SJCRH30 (cell line): Measurements from ENCODE around the gene PMAIP1. TPM values are rescaled to one million over a fixed set of nuclear protein-coding genes. Genes with fewer than 3 reads are reported as not detected.
"Not testable (repeated sequence)": the region's sequence is repeated elsewhere in the genome, so short reads cannot be mapped to it uniquely, and the experiment has no call there.

ENCODE experiments used
- DNase-seq, 2 experiments: peaks; one replicate each; pipeline ENCODE4 v3.0.0-alpha.2; 2015 to 2020
- H3K27ac ChIP-seq: fragments of 250-450 bp; sonication (Bioruptor Pico); 2 replicates; pipeline ENCODE4 v1.5.1; 2020; ENCODE audit warnings: mild to moderate bottlenecking, moderate library complexity
- H3K27me3 ChIP-seq: fragments of 250-450 bp; sonication (Bioruptor Pico); 2 replicates; pipeline ENCODE4 v1.5.1; 2020; ENCODE audit warnings: mild to moderate bottlenecking, moderate library complexity
- H3K36me3 ChIP-seq: fragments of 250-450 bp; sonication (Bioruptor Pico); 2 replicates; pipeline ENCODE4 v1.5.1; 2020; ENCODE audit warnings: mild to moderate bottlenecking, moderate library complexity
- H3K4me1 ChIP-seq: fragments of 250-450 bp; sonication (Bioruptor Pico); 2 replicates; pipeline ENCODE4 v1.5.1; 2020; ENCODE audit warnings: mild to moderate bottlenecking, moderate library complexity
- H3K4me3 ChIP-seq: fragments of 250-450 bp; sonication (Bioruptor Pico); 2 replicates; pipeline ENCODE4 v1.5.1; 2020; ENCODE audit warnings: mild to moderate bottlenecking, moderate library complexity
- H3K9me3 ChIP-seq: fragments of 250-450 bp; sonication (Bioruptor Pico); replicated peaks from 2 replicates; pipeline ENCODE4 v1.5.1; 2020; ENCODE audit warnings: mild to moderate bottlenecking, moderate library complexity
- total RNA-seq: library from RNA; depleted of rRNA; stranded (reverse); fragments of >200 nt; shearing (Covaris generic); gene quantifications from 2 replicates; pipeline ENCODE4 v1.2.3, GENCODE V29; 2014; rRNA removed

Gene PMAIP1
- total RNA-seq, result 10.6 and 15.7 TPM in 2 replicates

- H3K4me3 ChIP-seq, result peak within 1 kb of the TSS; percentile 71
- DNase-seq, result peak; percentile 89 to 92
- peaks cover 5% of the 10 kb centered on the region for H3K4me1 ChIP-seq
- H3K36me3 ChIP-seq, result no peaks in the 10 kb centered on the region; the same call in 1 of the 2 replicates
- H3K27me3 ChIP-seq, result no peaks in the 10 kb centered on the region
- peak within 1 kb of the TSS; percentile 88 for H3K27ac ChIP-seq
- H3K9me3 ChIP-seq, result no peaks in the 10 kb centered on the region
Measured at GRCh38 chr18:59899298-59900221, at the start of gene PMAIP1. Gene PMAIP1 (plus strand): TSS chr18:59899996. CDS start chr18:59900178, 182 bp downstream.

- DNase-seq, result no peak
- Histone ChIP-seq H3K9me3 (no peaks in the 10 kb centered on the region), H3K27me3 (no peaks in the 10 kb centered on the region), H3K4me3 (no peak overlapping the region), H3K4me1 (no peaks in the 10 kb centered on the region), H3K36me3 (no peaks in the 10 kb centered on the region), H3K27ac (no peak overlapping the region)
Measured at GRCh38 chr18:59851784-59852399, 47.9 kb upstream of the PMAIP1 start.

- Histone ChIP-seq H3K9me3 (no peaks in the 10 kb centered on the region), H3K4me3 (no peak overlapping the region), H3K27me3 (no peaks in the 10 kb centered on the region), H3K4me1 (no peaks in the 10 kb centered on the region), H3K27ac (no peak overlapping the region), H3K36me3 (no peaks in the 10 kb centered on the region)
- DNase-seq, result no peak
Measured at GRCh38 chr18:59852548-59852947, 47.2 kb upstream of the PMAIP1 start.

GRCh38 chr18:59853380-59853779 lies 46.4 kb upstream of the PMAIP1 start:
- Histone ChIP-seq H3K4me3 (no peak overlapping the region), H3K9me3 (no peaks in the 10 kb centered on the region), H3K36me3 (no peaks in the 10 kb centered on the region), H3K4me1 (no peaks in the 10 kb centered on the region), H3K27me3 (no peaks in the 10 kb centered on the region), H3K27ac (no peak overlapping the region)
- DNase-seq, result no peak

GRCh38 chr18:59853988-59854387 lies 45.8 kb upstream of the PMAIP1 start:
- H3K27me3 ChIP-seq, H3K9me3 ChIP-seq, DNase-seq, H3K4me3 ChIP-seq, H3K27ac ChIP-seq, H3K36me3 ChIP-seq, H3K4me1 ChIP-seq: not testable (repeated sequence)

GRCh38 chr18:59861009-59861408 lies 38.8 kb upstream of the PMAIP1 start:
- peak in 1 of 2 experiments; percentile 6 for DNase-seq
- H3K27ac ChIP-seq, result no peak overlapping the region

GRCh38 chr18:59861963-59862819 lies 37.6 kb upstream of the PMAIP1 start:
- Histone ChIP-seq H3K9me3 (no peaks in the 10 kb centered on the region), H3K27me3 (no peaks in the 10 kb centered on the region), H3K4me3 (no peak overlapping the region), H3K36me3 (no peaks in the 10 kb centered on the region), H3K27ac (no peak overlapping the region), H3K4me1 (no peaks in the 10 kb centered on the region)
- peak in 1 of 2 experiments; percentile 16 for DNase-seq

More at GRCh38 chr18:59861009-59861408, 38.8 kb upstream of the PMAIP1 start:
- H3K27me3 ChIP-seq, result no peaks in the 10 kb centered on the region
- H3K36me3 ChIP-seq, result no peaks in the 10 kb centered on the region
- no peak overlapping the region for H3K4me3 ChIP-seq
- H3K4me1 ChIP-seq, result no peaks in the 10 kb centered on the region
- H3K9me3 ChIP-seq, result no peaks in the 10 kb centered on the region

- Histone ChIP-seq H3K36me3 (no peaks in the 10 kb centered on the region), H3K4me3 (no peak overlapping the region), H3K27ac (no peak overlapping the region), H3K4me1 (no peaks in the 10 kb centered on the region), H3K9me3 (no peaks in the 10 kb centered on the region), H3K27me3 (no peaks in the 10 kb centered on the region)
- no peak for DNase-seq
Measured at GRCh38 chr18:59865241-59865986, 34.4 kb upstream of the PMAIP1 start.

- Histone ChIP-seq H3K36me3 (no peaks in the 10 kb centered on the region), H3K27ac (no peak overlapping the region), H3K27me3 (no peaks in the 10 kb centered on the region), H3K9me3 (no peaks in the 10 kb centered on the region), H3K4me1 (no peaks in the 10 kb centered on the region), H3K4me3 (no peak overlapping the region)
- no peak for DNase-seq
Measured at GRCh38 chr18:59866551-59867269, 33.1 kb upstream of the PMAIP1 start.

- H3K9me3 ChIP-seq, result no peaks in the 10 kb centered on the region
- H3K27ac ChIP-seq, result no peak overlapping the region
Measured at GRCh38 chr18:59867337-59868104, 32.3 kb upstream of the PMAIP1 start.

GRCh38 chr18:59870623-59871130 lies 29.1 kb upstream of the PMAIP1 start:
- H3K4me3 ChIP-seq, result no peak overlapping the region
- no peaks in the 10 kb centered on the region for H3K27me3 ChIP-seq
- H3K9me3 ChIP-seq, result no peaks in the 10 kb centered on the region
- H3K36me3 ChIP-seq, result no peaks in the 10 kb centered on the region
- no peak overlapping the region for H3K27ac ChIP-seq
- DNase-seq, result no peak
- H3K4me1 ChIP-seq, result no peaks in the 10 kb centered on the region

More at GRCh38 chr18:59867337-59868104, 32.3 kb upstream of the PMAIP1 start:
- H3K4me3 ChIP-seq, result no peak overlapping the region
- DNase-seq, result no peak
- no peaks in the 10 kb centered on the region for H3K36me3 ChIP-seq
- H3K4me1 ChIP-seq, result no peaks in the 10 kb centered on the region
- no peaks in the 10 kb centered on the region for H3K27me3 ChIP-seq

- Histone ChIP-seq H3K36me3 (no peaks in the 10 kb centered on the region), H3K9me3 (no peaks in the 10 kb centered on the region), H3K27me3 (no peaks in the 10 kb centered on the region), H3K27ac (no peak overlapping the region), H3K4me3 (no peak overlapping the region), H3K4me1 (no peaks in the 10 kb centered on the region)
- no peak for DNase-seq
Measured at GRCh38 chr18:59871711-59872362, 28.0 kb upstream of the PMAIP1 start.
